Stimulated activated CD4-positive, alpha-beta T cell treated with anti-CD3 and anti-CD28 coated beads, Interleukin-2, amount 100 ng/mL, for 24 hours (primary cell): Measurements from ENCODE around the gene D2HGDH.
A peak's percentile ranks its signal among the peaks of the same experiment; 100 is the strongest.
"Not testable (repeated sequence)": the region's sequence is repeated elsewhere in the genome, so short reads cannot be mapped to it uniquely, and the experiment has no call there.

Experiments
- DNase-seq, 2 donors: peaks; one replicate each; pipeline ENCODE4 v3.0.0-alpha.2; 2020

Gene D2HGDH

GRCh38 chr2:241770936-241771285 is 36.5 kb downstream of the D2HGDH start:
- DNase-seq: no peak

DNA sequence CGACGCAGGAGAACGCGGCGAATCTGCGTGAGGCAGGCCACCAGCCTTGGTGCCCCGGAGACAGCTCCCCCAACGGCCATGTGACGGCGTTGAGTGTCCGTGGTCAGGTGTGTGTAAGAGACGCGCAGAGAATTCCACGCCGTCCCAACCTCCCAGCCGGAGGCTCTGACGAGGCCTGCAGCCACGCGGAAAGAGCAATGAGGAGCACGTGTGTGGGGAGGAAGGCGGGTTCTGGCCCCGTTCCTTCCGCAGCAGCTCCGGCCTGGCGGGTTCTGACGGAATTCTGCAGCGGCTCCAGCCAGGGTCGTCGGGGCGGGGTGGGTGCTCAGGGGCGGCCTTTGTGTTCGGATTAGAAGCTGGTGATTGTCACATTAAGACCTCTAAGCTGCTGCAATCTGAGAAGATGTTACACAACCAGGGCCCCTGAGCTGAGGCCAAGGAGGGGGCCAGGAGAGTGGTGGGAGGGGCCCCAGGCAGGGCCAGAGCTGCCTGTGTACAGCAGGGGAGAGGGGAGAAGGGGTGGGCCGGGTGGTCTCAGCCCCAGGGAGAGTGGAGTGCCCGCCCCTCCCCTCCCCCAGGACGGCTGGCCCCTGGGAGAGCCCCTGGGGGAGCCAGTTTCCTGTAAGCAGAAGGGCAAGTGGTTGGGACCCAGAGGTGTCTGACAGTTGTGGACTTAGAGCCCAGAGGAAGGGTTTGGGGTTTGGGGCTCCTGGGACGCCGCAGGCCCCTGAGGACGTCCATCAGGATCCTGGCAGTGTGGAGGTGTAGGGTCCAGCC is 37.0 kb downstream of the D2HGDH start:
- DNase-seq: no peak

DNA sequence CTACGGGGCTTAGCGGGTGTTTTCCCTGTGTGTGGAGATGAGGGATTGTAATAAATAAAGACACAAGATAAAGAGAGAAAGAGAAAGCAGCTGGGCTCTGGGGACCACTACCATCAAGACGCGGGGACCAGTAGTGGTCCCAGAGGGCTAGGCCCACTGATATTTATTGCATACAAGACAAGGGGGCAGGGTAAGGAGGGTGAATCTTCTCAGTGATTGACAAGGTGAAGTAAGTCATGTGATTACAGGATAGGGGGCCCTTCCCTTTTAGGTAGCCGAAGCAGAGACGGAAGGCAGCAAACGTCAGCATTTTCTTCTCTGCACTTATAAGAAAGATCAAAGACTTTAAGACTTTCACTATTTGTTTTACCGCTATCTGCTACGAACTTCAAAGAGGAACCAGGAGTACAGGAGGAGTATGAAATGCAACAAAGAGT is 37.7 kb downstream of the D2HGDH start:
- DNase-seq: no peak

- DNase-seq: no peak
Observed at GRCh38 chr2:241773511-241774418, 39.3 kb downstream of the D2HGDH start.

DNA sequence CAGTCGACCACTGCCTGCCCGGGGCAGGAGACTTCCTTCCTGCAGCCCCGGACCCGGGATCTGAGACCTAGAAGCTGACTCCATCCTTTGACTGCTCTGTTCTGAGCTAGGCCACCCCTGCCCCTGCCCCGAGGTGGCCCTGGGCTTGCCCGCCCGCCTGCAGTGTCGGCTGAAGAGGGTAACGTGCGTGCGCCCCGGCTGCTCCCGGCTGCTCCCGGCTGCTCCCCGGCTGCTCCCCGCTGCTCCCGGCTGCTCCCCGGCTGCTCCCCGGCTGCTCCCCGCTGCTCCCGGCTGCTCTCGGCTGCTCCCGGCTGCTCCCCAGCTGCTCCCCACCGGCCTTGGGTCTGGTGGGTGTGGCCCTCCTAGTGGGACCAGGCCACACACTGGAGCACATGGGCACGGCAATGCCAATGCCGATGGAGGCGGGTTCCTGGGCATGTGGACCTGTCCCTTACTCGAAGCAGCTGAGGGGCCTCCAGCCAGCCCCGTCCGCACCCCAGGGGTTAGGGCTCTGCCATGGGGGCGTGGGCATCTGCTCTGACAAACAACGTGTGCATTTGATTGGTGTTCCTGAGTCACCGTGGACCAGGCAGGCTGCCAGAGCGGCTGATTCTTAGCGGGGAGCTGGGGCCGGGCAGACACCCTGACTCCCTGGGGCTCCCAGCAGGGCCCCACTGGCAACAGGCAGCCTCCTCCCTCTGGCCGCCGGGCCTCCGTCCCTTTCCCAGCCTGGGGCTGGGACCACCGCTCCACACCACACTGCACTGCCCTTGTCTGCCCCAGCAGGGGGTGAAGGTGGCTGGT is 40.2 kb downstream of the D2HGDH start:
- DNase-seq: no peak

GRCh38 chr2:241775223-241776177 is 41.1 kb downstream of the D2HGDH start:
- DNase-seq: peak in 1 of 2 donors; percentile 4

- DNase-seq: peak in 1 of 2 donors; percentile 8
Observed at GRCh38 chr2:241776336-241777169, 42.1 kb downstream of the D2HGDH start, which contains the start of gene GAL3ST2. GAL3ST2 (plus strand) TSS chr2:241776822; CDS start chr2:241776956, 134 bp downstream.

GRCh38 chr2:241777170-241777685 is 42.8 kb downstream of the D2HGDH start:
- DNase-seq: no peak

- DNase-seq: no peak
Observed at GRCh38 chr2:241777686-241778627, 43.5 kb downstream of the D2HGDH start.

GRCh38 chr2:241780939-241781569 is 46.6 kb downstream of the D2HGDH start:
- DNase-seq: no peak

GRCh38 chr2:241782053-241782452 is 47.6 kb downstream of the D2HGDH start:
- not testable (repeated sequence) for DNase-seq

DNA sequence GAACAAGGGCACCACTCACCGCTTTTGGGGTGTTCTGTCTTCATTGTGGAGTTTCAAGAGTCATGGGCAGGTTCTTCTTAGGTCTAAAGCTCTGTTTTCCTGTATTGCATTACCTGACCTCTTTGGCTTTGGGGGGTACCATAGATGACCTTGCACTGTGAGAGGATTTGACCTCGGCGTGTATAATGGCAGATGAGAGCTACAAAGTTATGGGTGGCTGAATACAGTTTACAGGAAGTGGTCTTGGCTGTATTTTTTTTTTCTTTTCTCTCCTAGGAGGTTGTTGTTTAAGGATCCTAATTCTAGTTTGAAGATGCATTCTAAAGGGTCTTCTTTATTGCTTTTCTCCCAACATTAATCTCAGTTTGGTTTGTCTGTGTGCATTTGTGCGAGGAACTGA is 53.7 kb downstream of the D2HGDH start:
- no peak for DNase-seq

GRCh38 chr2:241788572-241788971 is 54.1 kb downstream of the D2HGDH start:
- peak; percentile 48 to 59 for DNase-seq

DNA sequence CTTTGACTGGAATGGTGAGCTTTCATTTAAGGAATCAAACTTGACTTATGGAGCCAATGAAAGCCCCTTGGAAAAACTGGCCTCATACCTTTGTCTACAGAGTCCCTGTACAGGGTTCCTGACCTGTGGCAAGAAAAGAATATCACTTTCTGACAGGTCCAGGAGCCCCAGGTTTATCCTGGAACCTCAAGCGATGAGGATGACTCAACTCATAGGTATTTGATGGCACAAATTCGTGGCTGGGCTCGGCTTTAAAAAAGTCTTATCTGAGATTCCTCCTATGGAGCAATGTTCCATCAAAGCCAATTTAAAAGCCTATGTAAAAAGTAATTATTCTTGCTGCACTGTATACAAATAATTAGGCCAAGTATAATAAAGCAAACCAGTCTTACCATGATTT is 57.0 kb downstream of the D2HGDH start:
- not testable (repeated sequence) for DNase-seq

DNA sequence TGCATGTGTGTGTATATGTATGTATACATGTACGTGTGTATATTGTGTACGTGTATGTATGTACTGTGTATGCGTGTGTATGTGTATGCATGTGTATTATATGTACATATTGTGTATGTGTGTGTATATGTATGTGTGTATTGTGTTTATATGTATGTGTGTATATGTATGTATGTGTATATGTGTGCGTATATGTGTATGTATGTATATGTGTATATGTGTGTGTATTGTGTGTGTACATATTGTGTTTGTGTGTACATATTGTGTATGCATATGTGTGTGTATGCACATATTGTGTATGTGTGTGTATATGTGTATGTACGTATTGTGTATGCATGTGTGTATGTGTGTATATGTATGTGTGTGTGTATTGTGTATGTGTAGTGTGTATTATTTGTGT is 59.0 kb downstream of the D2HGDH start:
- no peak for DNase-seq

DNA sequence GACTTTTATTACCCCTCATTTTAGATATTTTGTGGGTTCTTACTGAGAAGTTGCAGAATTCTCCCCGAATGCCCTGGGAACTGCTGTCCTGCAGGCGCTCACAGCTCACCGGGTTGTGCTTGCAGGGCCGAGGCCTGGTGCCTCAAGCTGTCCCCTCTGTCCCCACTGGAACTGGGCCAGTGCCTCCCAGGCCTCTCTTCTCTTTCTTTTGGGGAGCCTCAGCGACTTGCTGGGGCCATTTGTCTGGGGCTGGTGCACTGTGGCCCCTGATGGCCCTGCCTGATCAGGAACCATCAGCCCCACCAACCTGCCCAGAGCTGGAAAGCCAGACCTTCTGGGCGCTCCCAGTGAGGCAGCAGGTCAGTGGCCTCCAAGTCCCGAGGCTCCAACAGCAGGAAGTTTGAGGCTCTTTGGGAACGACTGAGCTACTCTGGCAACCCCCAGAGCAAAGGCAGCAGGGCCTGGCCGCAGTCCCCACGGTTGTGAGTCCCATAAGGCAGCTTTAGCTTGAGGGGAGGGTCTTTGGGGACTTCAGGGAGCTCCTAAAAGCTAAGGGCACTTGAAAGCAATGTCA is 59.9 kb downstream of the D2HGDH start:
- no peak for DNase-seq

GRCh38 chr2:241795021-241795999 is 60.9 kb downstream of the D2HGDH start:
- DNase-seq: no peak
